ENCODE results near the gene AOPEP. TPM values are rescaled to one million over a fixed set of nuclear protein-coding genes. Genes with fewer than 3 reads are reported as not detected.

Gene AOPEP
- total RNA-seq, 2 donors from 2014 or later = 12.4 to 12.9 TPM

GRCh38 chr9:94779031-94779430 is 52.5 kb downstream of the AOPEP start:
- Mint-ChIP-seq H3K4me3 (no peak overlapping the region), H3K36me3 (ENCODE audit: low read depth) (no peaks in the 10 kb centered on the region), H3K27me3 (no peaks in the 10 kb centered on the region), H3K4me1 (peaks cover 2% of the 10 kb centered on the region), H3K27ac (no peak overlapping the region)
- DNase-seq (no peak), ATAC-seq (no peak)
- no peaks in the 10 kb centered on the region for H3K9me3 ChIP-seq (ENCODE audit: control insufficient read depth, low read length, poor library complexity, severe bottlenecking)

GRCh38 chr9:94779693-94780290 is 53.3 kb downstream of the AOPEP start:
- no peak for DNase-seq
- Mint-ChIP-seq H3K36me3 (ENCODE audit: low read depth) (no peaks in the 10 kb centered on the region), H3K27me3 (no peaks in the 10 kb centered on the region), H3K4me3 (no peak overlapping the region), H3K4me1 (peaks cover 2% of the 10 kb centered on the region), H3K27ac (no peak overlapping the region)
- no peaks in the 10 kb centered on the region for H3K9me3 ChIP-seq (ENCODE audit: control insufficient read depth, low read length, poor library complexity, severe bottlenecking)
- ATAC-seq = no peak

GRCh38 chr9:94780516-94780950 is 54.0 kb downstream of the AOPEP start:
- Mint-ChIP-seq H3K27me3 (no peaks in the 10 kb centered on the region), H3K4me1 (peaks cover 2% of the 10 kb centered on the region), H3K4me3 (no peak overlapping the region), H3K27ac (no peak overlapping the region), H3K36me3 (ENCODE audit: low read depth) (no peaks in the 10 kb centered on the region)
- ATAC-seq (no peak), DNase-seq (no peak)
- H3K9me3 ChIP-seq (ENCODE audit: control insufficient read depth, low read length, poor library complexity, severe bottlenecking) = no peaks in the 10 kb centered on the region

GRCh38 chr9:94782355-94783101 is 56.0 kb downstream of the AOPEP start:
- no peak for ATAC-seq
- no peak for DNase-seq
- Mint-ChIP-seq H3K27ac (no peak overlapping the region), H3K4me3 (no peak overlapping the region), H3K4me1 (peaks cover 5% of the 10 kb centered on the region), H3K27me3 (no peaks in the 10 kb centered on the region), H3K36me3 (ENCODE audit: low read depth) (no peaks in the 10 kb centered on the region)
- H3K9me3 ChIP-seq (ENCODE audit: control insufficient read depth, low read length, poor library complexity, severe bottlenecking) = no peaks in the 10 kb centered on the region

GRCh38 chr9:94783102-94783682 is 56.7 kb downstream of the AOPEP start:
- ATAC-seq (no peak), DNase-seq (peak in 2 of 3 donors; percentile 8 to 12)
- H3K27me3 Mint-ChIP-seq = no peaks in the 10 kb centered on the region
- no peaks in the 10 kb centered on the region for H3K36me3 Mint-ChIP-seq (ENCODE audit: low read depth)
- H3K4me3 Mint-ChIP-seq = no peak overlapping the region
- no peaks in the 10 kb centered on the region for H3K9me3 ChIP-seq (ENCODE audit: control insufficient read depth, low read length, poor library complexity, severe bottlenecking)
- H3K27ac Mint-ChIP-seq = no peak overlapping the region
- H3K4me1 Mint-ChIP-seq = peaks cover 7% of the 10 kb centered on the region

GRCh38 chr9:94783928-94784327 is 57.4 kb downstream of the AOPEP start:
- Mint-ChIP-seq H3K27me3 (no peaks in the 10 kb centered on the region), H3K4me1 (peaks cover 9% of the 10 kb centered on the region), H3K27ac (no peak overlapping the region), H3K4me3 (no peak overlapping the region), H3K36me3 (ENCODE audit: low read depth) (no peaks in the 10 kb centered on the region)
- no peaks in the 10 kb centered on the region for H3K9me3 ChIP-seq (ENCODE audit: control insufficient read depth, low read length, poor library complexity, severe bottlenecking)
- no peak for DNase-seq
- ATAC-seq = no peak

- Mint-ChIP-seq H3K27me3 (no peaks in the 10 kb centered on the region), H3K4me1 (peaks cover 9% of the 10 kb centered on the region), H3K36me3 (ENCODE audit: low read depth) (no peaks in the 10 kb centered on the region), H3K27ac (no peak overlapping the region), H3K4me3 (no peak overlapping the region)
- no peak for ATAC-seq
- H3K9me3 ChIP-seq (ENCODE audit: control insufficient read depth, low read length, poor library complexity, severe bottlenecking) = no peaks in the 10 kb centered on the region
- no peak for DNase-seq
Measured at GRCh38 chr9:94785215-94786169, 59.0 kb downstream of the AOPEP start.

- H3K27ac Mint-ChIP-seq = peak overlapping the region; percentile 78
Measured at GRCh38 chr9:94786586-94786985, 60.1 kb downstream of the AOPEP start.

GRCh38 chr9:94787266-94787665 is 60.8 kb downstream of the AOPEP start:
- no peaks in the 10 kb centered on the region for H3K9me3 ChIP-seq (ENCODE audit: control insufficient read depth, low read length, poor library complexity, severe bottlenecking)
- ATAC-seq (no peak), DNase-seq (no peak)
- Mint-ChIP-seq H3K4me3 (peak overlapping the region; percentile 70), H3K36me3 (ENCODE audit: low read depth) (no peaks in the 10 kb centered on the region), H3K4me1 (peaks cover 10% of the 10 kb centered on the region), H3K27me3 (no peaks in the 10 kb centered on the region), H3K27ac (peak overlapping the region; percentile 78)

More at GRCh38 chr9:94786586-94786985, 60.1 kb downstream of the AOPEP start:
- Mint-ChIP-seq H3K4me3 (no peak overlapping the region), H3K4me1 (peaks cover 10% of the 10 kb centered on the region), H3K36me3 (ENCODE audit: low read depth) (no peaks in the 10 kb centered on the region), H3K27me3 (no peaks in the 10 kb centered on the region)
- DNase-seq (no peak), ATAC-seq (no peak)
- no peaks in the 10 kb centered on the region for H3K9me3 ChIP-seq (ENCODE audit: control insufficient read depth, low read length, poor library complexity, severe bottlenecking)

GRCh38 chr9:94788570-94789105 is 62.1 kb downstream of the AOPEP start:
- Mint-ChIP-seq H3K4me3 (no peak overlapping the region), H3K27ac (no peak overlapping the region), H3K36me3 (ENCODE audit: low read depth) (peaks cover 3% of the 10 kb centered on the region), H3K4me1 (peaks cover 13% of the 10 kb centered on the region), H3K27me3 (no peaks in the 10 kb centered on the region)
- ATAC-seq (no peak), DNase-seq (no peak)
- H3K9me3 ChIP-seq (ENCODE audit: control insufficient read depth, low read length, poor library complexity, severe bottlenecking) = no peaks in the 10 kb centered on the region

- no peak for ATAC-seq
- Mint-ChIP-seq H3K27ac (no peak overlapping the region), H3K27me3 (no peaks in the 10 kb centered on the region), H3K36me3 (ENCODE audit: low read depth) (peaks cover 5% of the 10 kb centered on the region), H3K4me3 (no peak overlapping the region), H3K4me1 (peaks cover 16% of the 10 kb centered on the region)
- no peaks in the 10 kb centered on the region for H3K9me3 ChIP-seq (ENCODE audit: control insufficient read depth, low read length, poor library complexity, severe bottlenecking)
- no peak for DNase-seq
Measured at GRCh38 chr9:94791435-94791834, 64.9 kb downstream of the AOPEP start.

- ATAC-seq (no peak), DNase-seq (no peak)
- Mint-ChIP-seq H3K36me3 (ENCODE audit: low read depth) (peaks cover 5% of the 10 kb centered on the region), H3K4me3 (no peak overlapping the region), H3K27ac (no peak overlapping the region), H3K4me1 (peaks cover 13% of the 10 kb centered on the region), H3K27me3 (no peaks in the 10 kb centered on the region)
- H3K9me3 ChIP-seq (ENCODE audit: control insufficient read depth, low read length, poor library complexity, severe bottlenecking) = no peaks in the 10 kb centered on the region
Measured at GRCh38 chr9:94792511-94792910, 66.0 kb downstream of the AOPEP start.

All from T-helper 17 cell (primary cell).